HG02884 (cell line): ENCODE measurements around the gene MAPK8IP3.
A peak's percentile ranks its signal among the peaks of the same experiment; 100 is the strongest.
"Not testable (repeated sequence)": the region's sequence is repeated elsewhere in the genome, so short reads cannot be mapped to it uniquely, and the experiment has no call there.

Experiments
- ATAC-seq: cut with Tn5 transposase; IDR thresholded peaks from one replicate; pipeline ENCODE4 v1.9.1; 2021; ENCODE audit warnings: mild to moderate bottlenecking, moderate library complexity; ENCODE audit not compliant: unreplicated experiment

The MAPK8IP3 gene

DNA sequence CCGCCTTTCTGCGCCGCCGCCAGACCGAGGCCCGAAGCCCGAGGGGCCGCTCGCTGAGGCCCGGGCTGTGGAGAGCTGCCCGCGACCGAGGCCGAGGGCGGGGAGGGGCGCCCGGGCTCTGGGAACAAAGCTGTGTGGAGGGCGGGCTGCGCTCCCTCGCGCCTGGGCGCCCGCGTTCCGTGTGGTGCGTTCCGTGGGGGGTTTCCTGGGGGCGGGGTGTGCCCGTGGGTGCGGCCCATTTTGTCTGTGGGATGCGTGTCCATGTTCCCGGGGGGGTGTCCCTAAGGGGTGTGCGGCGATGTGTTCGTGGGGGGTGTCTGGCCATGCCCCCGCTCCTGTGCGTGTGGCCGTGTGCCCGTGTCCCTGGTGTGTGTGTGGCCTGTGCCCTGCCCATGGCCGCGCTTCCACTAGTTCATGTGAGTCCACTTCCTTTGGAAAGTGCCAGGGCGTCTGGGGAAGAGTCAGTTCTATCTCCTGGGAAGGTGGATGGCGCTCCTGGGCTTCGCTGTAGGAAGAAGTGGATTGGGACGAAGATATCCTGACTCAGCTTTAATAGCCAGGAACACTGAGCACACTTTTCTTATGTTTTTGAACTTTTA lies 27.4 kb upstream of the MAPK8IP3 start:
- no peak for ATAC-seq

DNA sequence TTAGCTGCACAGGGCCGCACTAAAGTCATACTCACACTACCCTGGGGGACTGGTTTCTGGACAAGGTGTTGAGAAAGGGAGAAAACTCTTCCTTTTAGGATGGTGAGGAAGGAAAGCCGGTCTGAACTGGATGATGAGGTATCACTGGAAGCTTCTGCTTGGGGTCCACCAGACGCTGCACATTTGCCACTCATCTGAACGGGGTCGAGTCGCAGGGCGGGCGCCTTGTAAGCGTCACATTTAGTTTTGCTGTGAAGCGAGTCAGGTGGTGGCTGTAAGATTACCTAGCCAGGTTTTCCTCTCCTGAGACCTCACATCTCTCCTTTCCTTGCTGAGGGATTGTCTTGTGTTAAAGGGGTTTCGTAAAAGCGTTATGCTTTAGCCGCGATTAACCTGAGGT lies 25.6 kb upstream of the MAPK8IP3 start:
- ATAC-seq, result no peak

DNA sequence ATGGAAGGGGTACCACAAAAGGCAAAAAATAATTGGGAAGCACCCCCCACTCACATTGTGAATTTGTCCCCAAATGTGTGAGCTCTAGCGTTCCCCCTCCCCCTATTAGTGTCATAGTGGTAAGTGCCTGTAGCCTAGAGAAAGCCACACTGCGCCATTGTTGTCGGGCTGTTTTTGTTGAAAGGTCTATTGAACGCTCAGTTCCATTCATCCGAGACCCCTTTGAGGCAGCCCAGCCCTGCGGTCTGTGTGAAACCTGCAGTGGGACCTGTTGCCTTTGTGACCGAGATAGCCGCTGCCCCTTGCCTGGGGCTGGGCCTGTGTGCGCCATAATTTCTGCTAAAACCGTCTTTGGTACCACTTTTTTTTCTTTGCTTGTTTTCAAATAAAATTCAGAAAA lies 25.0 kb upstream of the MAPK8IP3 start:
- ATAC-seq, result no peak

DNA sequence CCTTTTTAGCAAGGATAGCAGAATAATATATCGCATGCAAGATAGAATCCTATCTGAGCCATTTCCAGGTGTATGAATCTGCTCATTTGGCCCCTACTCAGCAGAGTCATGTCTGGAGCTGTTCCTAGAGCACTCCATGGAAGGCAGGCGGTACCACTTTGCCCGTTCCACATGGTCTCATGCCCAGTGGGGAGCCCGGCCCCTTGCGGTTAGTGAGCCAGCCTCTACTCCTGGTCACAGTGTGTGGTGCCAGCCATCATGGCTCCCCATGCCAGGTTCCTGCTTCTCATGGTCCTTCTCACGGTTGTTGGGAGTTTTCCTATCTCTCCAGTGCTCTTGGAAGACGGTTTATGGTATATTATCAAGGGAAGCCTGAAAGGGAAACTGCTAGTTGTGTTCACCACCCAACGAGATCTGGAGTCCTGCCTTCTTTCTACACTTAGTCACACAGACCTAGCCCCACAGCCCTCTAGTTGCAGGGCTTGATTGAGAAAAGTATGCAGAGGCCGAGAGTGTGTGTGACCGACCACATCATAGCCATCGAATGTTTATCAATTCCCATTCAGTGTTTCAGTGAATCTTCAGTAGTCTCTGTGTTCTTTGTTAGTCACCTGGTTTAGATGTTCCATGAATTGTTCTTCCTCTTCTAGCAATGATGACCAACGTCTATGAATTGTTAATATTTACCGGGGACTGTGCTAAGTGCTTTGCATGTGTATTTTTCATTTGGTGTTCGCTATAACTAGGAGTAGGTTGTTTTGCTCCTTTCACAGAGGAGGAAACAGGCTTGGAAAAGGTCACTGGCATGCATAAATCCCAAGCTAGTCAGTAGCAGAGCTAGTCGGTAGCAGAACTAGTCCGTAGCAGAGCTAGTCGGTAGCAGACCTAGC lies 18.3 kb upstream of the MAPK8IP3 start:
- no peak for ATAC-seq

DNA sequence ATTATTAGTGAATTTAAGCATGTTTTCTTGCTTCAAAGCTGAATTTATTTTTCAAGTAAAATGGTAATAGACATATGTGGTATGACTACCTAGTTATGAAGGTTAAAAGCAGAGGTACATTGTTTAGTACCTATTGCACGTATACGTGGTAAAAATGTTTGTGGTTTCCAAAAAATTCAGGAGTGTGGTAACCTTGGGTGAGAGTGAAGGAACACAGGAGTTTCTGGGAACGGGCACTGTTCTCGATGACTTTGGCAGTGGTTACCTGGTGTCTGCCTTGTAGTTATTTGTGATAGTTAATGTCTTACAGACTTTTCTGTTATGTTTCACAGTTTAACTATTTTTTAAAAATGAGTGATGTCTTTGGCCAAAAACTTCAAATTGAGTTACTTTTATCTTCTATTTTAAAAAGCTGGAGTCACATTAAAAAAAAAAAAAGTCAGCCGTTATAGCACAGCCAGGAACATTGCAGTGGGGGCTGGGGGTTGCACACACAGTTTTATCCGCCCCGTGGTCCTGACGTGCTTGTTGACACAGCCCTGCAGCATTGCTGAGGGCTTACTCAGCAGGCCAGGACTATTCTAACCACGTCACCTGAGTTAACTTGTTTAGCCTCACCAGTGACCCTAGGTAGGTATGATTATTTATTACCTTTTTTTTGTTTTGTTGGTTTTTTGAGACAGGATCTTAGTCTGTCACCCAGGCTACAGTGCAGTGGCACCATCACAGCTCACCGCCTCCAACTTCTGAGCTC lies 17.0 kb upstream of the MAPK8IP3 start:
- ATAC-seq, result no peak

DNA sequence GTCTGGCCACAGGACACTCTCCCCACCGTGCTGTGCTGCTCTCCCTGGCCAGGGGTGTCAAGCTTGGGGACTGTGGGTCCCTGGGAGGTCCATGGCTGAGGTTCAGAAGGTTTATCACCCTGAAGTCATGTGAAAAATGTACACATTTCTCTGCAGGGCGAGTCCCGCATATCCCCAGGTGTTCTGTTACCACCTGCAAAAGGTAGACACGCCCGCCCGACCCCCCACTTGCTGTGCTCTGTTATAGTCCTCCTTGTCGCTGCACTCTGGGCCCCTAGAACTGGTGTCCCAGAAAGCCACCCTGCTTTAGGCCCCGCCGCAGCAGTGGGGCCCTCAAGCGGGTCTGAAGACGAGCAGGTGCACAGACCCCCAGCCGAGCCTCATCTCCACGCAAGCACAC lies 16.1 kb upstream of the MAPK8IP3 start:
- ATAC-seq, result no peak

DNA sequence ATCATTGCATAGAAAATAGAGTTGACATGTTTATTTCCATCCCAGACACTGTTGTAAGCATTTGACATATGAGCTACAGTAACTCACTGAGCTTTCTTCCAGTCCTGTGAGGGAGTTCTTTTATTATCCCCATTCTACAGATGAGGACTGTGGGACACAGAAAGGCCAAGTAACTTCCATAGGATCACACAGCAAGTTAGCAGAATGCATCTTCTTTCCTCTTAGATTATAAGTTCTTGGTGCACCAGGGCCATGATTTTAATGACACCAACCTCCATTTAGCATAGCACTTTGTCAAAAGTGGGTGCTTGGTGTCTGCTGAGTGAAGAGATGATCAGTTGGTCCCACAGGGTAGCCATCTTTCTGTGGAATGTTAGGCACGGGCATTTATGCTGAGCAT lies 15.2 kb upstream of the MAPK8IP3 start:
- ATAC-seq, result no peak

DNA sequence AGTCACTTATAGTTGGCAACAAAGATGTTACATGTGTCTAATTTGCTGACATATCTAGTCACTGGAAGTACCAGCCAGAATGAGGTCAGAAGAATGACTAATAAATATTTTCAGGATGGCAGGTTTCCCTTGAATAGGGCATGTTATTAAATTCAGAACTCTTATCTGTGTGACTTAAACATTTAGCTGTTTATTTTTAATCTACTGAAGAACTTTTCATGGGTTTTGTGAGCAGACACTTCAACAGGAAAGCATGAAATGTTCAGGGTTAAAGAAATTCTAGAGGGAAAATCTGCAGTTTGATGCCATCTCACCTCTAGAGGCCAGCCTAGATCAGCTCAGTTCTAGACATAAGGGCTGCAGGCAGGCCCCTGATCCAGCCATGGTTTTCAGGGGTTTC lies 14.7 kb upstream of the MAPK8IP3 start:
- ATAC-seq, result no peak

DNA sequence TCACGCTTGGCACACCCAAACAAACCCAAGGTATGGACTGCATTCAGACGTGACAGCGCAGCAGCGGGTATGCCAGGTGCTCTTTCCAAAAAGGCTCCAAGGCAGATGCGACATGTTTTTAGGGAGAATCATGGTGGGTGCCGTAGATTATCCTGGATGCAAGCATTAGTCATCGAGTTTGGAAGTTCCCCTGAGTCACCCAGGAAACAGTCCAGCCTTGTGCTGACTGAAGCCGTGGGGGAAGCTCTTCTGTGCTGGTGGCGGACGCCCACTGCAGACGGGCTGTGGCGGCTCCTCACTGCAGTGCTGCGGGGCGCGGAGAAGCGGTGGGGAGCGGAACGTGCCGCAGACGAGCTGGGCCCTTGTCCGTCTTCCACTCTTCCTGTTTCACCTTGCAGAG lies 14.0 kb upstream of the MAPK8IP3 start:
- no peak for ATAC-seq

DNA sequence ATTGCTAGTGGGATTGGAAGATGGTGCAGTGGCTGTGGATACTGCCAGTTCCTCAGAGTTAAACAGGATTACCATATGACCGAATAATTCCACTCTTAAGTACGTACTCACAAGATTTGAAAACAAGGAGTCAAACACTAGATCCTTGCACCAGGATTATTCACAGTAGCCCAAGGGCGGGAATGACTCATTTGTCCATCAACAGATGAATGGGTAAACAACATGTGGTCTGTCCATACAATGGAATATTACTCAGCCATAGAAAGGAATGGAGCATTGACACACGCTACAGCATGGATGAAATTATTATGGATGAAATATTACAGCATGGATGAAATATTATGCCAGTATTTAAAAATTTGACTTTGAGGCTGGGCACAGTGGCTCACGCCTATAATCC lies 9.1 kb upstream of the MAPK8IP3 start:
- ATAC-seq, result no peak

DNA sequence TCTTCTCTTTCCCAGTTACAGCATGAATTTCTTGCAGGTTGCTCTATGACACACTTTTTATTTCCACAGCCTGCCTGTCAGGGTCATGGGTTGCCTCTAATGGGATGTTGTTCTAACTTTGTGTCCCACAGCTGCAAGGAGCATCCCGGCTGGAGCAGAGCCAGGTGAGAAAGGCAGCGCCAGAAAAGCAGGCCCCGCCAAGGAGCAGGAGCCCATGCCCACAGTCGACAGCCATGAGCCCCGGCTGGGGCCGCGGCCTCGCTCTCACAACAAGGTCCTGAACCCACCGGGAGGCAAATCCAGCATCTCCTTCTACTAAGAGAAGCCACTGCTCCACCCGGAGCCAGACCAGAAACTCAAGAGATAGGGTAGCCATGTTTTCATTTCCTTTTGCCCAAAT lies 7.3 kb upstream of the MAPK8IP3 start:
- ATAC-seq, result no peak

DNA sequence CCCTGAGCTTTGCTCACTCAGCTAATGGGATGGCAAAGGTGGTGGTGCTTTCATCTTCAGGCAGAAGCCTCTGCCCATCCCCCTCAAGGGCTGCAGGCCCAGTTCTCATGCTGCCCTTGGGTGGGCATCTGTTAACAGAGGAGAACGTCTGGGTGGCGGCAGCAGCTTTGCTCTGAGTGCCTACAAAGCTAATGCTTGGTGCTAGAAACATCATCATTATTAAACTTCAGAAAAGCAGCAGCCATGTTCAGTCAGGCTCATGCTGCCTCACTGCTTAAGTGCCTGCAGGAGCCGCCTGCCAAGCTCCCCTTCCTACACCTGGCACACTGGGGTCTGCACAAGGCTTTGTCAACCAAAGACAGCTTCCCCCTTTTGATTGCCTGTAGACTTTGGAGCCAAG lies 5.7 kb upstream of the MAPK8IP3 start:
- ATAC-seq, result no peak

DNA sequence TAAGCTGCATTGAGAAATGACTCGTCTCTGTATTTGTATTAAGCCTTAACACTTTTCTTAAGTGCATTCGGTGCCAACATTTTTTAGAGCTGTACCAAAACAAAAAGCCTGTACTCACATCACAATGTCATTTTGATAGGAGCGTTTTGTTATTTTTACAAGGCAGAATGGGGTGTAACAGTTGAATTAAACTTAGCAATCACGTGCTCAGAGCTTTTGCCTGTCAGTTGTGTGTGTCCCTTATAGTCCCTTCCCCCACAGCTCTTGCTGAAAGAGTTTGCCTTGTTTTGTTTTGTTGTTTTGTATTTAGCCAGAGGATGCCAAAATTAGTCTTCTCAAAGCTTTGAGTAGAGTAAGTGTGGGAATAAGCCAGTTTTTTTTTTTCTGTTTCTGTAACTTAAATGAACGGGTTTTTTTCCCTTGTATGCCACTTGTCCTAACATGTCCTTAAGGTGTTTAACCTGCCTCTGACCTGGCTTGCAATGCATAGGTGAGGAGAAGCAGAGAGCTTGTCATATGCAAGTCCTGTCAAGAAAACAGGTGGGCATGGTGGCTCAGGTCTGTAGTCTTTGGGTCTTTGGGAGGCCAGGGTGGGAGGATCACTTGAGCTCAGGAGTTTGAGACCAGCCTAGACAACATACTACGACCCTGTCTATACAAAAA lies 4.6 kb upstream of the MAPK8IP3 start:
- no peak for ATAC-seq

DNA sequence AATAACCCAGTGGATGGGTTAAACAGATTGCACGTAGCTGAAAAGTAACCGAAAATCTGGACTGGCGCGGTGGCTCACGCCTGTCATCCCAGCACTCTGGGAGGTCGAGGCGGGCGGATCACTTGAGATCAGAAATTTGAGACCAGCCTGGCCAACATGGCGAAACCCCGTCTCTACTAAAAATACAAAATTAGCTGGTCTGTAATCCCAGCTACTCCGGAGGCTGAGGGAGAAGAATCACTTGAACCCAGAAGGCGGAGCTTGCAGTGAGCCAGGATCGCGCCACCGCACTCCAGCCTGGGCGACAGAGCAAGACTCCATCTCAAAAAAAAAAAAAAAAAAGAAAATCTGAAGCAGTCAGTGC lies 689 bp upstream of the MAPK8IP3 start:
- not testable (repeated sequence) for ATAC-seq

DNA sequence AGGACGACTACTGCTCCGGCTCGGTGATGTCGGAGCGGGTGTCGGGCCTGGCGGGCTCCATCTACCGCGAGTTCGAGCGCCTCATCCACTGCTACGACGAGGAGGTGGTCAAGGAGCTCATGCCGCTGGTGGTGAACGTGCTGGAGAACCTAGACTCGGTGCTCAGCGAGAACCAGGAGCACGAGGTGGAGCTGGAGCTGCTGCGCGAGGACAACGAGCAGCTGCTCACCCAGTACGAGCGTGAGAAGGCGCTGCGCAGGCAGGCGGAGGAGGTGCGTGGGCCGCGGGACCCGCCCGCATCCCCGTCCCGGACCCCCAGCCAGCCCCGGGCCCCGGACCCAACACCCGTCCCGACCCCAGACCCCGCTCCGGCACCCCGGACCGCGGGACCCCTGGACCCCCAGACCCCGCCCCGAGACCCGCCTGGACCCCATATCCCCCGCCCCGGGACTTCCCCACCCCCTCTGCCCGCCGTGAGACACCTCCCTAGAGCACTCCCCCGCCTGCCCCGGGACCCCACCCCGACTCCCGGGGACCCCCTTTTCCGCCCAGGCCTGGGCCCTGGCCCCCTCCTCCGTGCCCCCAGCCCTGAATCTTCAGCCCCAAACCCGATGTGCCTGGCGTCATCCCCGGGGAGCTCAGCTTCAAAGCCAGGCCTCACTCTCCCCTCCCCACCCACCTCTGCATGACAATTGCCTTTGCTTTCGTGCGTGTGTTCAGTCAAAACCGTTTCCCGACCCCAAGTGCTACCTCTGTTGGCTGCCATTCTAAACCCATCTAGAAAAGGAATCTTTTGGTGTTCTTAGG lies 594 bp downstream of the MAPK8IP3 start:
- peak; percentile 34 for ATAC-seq

DNA sequence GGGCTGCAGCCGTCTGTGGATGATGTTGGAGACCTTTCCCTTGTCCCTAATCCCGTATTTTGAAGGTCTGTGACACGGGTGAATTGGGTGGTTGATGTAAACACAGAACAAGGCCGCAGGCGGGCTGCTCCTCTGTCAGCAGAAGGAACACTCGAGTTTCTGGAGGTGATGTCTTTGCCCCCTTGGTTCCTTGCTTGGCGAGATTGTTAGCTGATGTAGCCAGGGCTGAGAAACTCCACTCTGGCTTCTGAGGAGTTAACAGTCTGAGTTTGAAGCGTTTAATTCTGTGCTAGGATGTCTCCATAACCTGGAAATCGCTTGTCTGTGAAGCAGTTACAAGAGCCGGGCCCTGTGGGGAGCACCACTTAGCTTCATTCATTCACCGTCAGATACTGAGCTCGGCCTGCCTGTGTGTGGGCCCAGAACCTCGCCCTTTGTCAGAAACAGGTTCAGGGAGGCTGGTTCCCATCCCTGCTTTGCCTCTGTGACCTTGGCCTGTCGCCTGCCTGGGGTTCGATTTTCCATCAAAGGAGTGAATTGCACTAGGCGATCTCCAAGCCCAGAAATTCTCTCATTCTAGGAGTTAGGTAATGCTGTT lies 1.3 kb downstream of the MAPK8IP3 start:
- no peak for ATAC-seq

DNA sequence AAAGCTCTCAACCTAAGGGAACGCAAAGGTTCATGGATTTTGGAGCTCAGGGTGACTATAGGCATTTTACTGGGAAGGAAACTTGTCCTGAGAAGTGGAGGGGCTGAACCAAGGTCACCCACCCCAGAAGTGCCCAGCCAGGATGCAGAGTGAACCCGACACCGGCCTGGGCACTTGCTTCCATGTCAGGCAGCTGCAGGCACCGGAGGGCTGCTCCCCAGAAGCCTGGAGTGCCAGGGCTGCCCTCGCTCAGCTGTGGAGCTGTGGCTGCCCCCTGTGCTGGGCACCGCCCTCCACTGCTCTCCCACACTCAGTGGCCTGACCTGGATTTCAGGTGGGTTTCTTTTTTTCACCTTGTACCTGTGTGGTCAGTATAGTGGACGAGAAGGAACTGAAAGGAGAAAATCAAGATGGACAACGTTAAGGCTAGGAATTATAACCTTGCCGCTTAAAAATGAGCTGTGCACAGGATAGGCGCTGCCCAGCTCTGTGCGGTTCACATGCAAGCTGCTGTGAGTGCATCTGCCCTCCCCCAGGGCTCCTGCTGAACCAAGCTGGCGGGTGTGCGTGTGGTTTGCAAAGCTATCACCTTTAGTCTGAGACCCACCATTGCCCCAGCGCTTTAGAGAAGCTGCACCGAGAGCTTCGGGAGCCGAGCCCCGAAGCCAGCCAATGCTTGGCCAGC lies 2.2 kb downstream of the MAPK8IP3 start:
- ATAC-seq, result no peak

DNA sequence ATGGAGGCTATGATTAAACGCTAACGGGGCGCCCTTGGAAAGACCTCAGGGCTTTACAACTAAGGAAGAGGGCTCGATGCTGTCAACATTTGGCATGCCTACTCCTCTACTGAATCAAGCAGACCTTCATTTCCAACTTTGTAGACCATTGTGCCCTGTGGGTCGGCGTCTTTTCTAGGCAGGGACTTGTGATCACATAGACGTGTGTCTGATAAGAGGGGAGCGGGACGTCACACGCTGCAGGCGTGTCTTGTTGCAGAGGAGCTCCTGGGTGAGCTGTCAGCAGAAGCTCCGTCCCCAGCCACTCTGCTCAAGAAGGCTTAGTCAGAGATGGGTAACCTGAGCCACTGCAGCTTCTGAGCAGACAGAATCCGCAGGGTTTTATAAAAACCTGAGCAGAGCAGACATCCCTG lies 2.8 kb downstream of the MAPK8IP3 start:
- ATAC-seq, result no peak

DNA sequence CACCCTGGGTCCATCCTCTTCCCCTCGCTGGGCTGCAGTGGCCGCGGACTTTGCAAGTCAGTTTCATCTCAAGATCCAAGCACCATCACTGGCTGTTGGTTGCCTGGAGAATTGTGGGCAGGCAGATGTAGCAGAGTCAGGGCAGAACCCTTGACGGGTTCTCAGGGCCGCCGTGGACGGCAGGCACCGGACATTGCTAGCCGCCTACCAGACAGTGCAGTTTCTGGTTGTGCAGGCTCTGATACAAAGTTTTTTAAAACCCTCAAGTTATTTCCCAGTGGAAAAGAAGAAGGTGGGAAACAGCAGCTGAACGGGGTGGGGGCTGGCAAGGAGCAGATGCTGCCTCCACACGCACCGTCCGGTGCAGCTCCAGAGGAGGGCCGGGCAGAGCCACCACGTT lies 3.4 kb downstream of the MAPK8IP3 start:
- ATAC-seq, result no peak
